Measurements from ENCODE around the gene ZNF638.
"Not testable (repeated sequence)": the region's sequence is repeated elsewhere in the genome, so short reads cannot be mapped to it uniquely, and the experiment has no call there.

The ZNF638 gene, protein sequence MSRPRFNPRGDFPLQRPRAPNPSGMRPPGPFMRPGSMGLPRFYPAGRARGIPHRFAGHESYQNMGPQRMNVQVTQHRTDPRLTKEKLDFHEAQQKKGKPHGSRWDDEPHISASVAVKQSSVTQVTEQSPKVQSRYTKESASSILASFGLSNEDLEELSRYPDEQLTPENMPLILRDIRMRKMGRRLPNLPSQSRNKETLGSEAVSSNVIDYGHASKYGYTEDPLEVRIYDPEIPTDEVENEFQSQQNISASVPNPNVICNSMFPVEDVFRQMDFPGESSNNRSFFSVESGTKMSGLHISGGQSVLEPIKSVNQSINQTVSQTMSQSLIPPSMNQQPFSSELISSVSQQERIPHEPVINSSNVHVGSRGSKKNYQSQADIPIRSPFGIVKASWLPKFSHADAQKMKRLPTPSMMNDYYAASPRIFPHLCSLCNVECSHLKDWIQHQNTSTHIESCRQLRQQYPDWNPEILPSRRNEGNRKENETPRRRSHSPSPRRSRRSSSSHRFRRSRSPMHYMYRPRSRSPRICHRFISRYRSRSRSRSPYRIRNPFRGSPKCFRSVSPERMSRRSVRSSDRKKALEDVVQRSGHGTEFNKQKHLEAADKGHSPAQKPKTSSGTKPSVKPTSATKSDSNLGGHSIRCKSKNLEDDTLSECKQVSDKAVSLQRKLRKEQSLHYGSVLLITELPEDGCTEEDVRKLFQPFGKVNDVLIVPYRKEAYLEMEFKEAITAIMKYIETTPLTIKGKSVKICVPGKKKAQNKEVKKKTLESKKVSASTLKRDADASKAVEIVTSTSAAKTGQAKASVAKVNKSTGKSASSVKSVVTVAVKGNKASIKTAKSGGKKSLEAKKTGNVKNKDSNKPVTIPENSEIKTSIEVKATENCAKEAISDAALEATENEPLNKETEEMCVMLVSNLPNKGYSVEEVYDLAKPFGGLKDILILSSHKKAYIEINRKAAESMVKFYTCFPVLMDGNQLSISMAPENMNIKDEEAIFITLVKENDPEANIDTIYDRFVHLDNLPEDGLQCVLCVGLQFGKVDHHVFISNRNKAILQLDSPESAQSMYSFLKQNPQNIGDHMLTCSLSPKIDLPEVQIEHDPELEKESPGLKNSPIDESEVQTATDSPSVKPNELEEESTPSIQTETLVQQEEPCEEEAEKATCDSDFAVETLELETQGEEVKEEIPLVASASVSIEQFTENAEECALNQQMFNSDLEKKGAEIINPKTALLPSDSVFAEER (N-terminal part only)

GRCh38 chr2:71331581-71332434 lies at the start of gene ZNF638:
TSS of gene ZNF638 (plus strand) at chr2:71331782. CDS start at chr2:71348955, 17,173 bp downstream.
- intact Hi-C loops (cut with DNase I): loop anchor here (5.0 kb wide), 2 partner anchors 35 to 55 kb away; no protein-coding TSS in a partner anchor
- DNase-seq: peak; percentile 83 to 98 (median 88)

GRCh38 chr2:71281950-71282349 lies 49.6 kb upstream of the ZNF638 start:
- intact Hi-C loops (cut with DNase I): no loop called here
- no peak for DNase-seq

DNA sequence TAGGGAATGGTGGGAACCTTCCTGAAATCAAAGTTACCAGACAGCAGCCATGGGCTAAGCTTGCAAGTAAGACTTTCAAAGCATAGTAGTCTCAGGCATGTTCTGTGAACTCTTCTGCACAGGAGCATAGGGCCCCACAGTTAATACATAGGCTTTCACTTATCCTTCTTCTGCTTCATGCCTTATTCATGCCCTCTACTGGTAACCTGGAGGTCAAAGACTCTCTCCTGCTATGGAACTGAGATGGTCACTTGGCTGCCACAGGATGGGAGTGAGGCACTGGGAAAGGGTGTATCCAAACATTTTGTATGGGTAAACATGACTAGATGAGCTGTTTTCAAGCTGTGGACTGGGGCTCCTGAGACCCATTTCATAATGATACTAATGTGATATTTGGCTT lies 49.1 kb upstream of the ZNF638 start:
- intact Hi-C loops (cut with DNase I): no loop called here
- no peak for DNase-seq

GRCh38 chr2:71283131-71283530 lies 48.5 kb upstream of the ZNF638 start:
- DNase-seq: no peak
- intact Hi-C loops (cut with DNase I): no loop called here

DNA sequence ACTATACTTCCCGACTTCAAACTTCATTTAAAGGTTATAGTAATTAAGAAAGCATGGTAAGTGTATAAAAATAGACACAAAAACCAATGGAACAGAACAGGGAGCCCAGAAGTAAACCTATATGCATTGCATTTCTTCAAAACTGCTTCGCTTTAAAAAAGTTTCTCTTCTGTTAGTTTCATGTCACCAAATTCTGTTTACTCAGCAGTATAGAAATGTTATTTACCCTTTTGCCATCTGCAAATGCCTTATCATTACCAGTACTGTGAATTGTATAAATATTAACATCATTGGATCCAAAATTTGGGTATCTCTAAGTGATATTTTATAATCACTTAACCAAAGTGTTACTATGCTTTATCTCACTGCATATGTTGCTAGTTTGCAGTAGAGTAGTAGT lies 45.9 kb upstream of the ZNF638 start:
- intact Hi-C loops (cut with DNase I): no loop called here
- DNase-seq: no peak

GRCh38 chr2:71291398-71291797 lies 40.2 kb upstream of the ZNF638 start:
- intact Hi-C loops (cut with DNase I): no loop called here
- peak; percentile 32 to 95 (median 68) for DNase-seq

DNA sequence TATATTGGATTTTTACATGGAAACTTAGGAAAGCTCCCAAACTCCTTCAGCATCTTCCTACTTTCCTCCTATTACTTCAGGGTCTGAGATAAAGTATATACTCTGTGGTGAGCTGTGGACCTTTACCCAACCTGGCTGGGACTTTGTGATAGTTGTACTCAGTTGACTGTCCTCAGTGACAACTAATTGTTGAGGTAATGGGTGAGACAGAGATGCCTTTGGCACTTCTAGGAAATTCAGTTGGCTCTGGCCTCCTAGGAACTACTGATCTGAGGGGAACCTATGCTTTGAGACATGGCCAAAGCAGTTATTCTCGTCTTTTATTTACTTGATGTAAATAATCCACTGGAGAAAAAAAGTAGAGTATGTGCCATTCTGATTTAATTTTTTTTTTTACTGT lies 39.4 kb upstream of the ZNF638 start:
- no peak for DNase-seq
- intact Hi-C loops (cut with DNase I): no loop called here

GRCh38 chr2:71298914-71299313 lies 32.7 kb upstream of the ZNF638 start:
- intact Hi-C loops (cut with DNase I): loop anchor here (1.0 to 5.0 kb wide), 2 partner anchors 33 to 211 kb away; partner anchors contain the start of gene ZNF638
- DNase-seq: no peak

GRCh38 chr2:71299507-71299906 lies 32.1 kb upstream of the ZNF638 start:
- intact Hi-C loops (cut with DNase I): loop anchor here (1.0 to 5.0 kb wide), 2 partner anchors 33 to 211 kb away; partner anchors contain the start of gene ZNF638
- no peak for DNase-seq

- DNase-seq: no peak
- intact Hi-C loops (cut with DNase I): no loop called here
Observed at GRCh38 chr2:71303849-71304248, 27.7 kb upstream of the ZNF638 start.

DNA sequence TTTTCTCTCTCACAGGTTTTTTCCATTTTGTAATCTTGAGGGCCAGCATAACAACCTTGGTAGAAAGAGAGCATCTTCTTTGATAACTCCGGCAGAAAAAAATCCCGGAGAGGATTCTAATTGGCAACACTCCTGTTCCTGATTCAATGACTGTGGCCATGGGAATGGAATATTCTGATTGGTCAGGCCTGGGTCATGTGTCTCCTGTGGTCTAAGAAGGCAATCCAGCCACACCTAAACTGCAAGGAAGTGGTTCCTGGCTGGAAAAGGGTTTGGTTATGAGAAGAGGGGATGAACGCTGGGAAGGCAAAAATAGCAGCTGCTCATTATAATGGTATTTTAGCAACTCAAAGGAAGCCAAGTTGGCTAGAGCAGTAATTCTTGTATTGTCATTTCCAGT lies 24.8 kb upstream of the ZNF638 start:
- DNase-seq: no peak
- intact Hi-C loops (cut with DNase I): no loop called here

DNA sequence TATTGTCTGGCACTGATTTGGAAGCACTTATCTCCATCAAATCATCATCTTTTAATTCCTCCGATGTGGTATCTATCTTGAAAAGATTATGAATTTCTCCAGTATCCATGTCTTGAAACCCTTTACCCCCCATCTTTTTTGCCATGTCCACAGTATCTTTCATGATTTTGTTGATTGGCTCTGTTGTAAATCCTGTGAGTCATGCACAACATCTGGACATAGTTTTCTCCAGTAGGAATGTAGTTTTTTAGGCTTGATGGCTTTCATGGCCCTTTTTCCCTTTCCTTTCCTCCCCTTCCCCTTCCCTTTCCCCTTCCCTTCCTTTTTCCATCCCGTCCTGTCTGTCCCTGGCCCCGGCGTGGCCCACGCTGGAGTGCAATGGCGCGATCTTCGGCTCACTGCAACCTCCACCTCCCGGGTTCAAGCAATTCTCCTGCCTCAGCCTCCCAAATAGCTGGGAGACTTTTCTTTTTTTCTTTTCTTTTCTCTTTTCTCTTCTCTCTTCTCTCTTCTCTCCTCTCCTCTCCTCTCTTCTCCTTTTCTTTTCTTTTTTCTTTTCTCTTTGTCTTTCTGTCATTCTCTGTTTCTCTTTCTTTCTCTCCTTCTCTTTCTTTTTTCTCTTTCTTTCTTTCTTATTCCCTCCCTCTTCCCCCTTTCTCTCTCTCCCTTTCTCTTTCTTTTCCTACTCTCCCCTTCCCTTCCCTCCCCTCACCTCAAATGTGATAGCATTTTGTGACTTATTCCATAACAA lies 18.4 kb upstream of the ZNF638 start:
- no peak for DNase-seq
- intact Hi-C loops (cut with DNase I): no loop called here

GRCh38 chr2:71317060-71317459 lies 14.5 kb upstream of the ZNF638 start:
- intact Hi-C loops (cut with DNase I): no loop called here
- no peak for DNase-seq

- intact Hi-C loops (cut with DNase I); DNase-seq: not testable (repeated sequence)
Observed at GRCh38 chr2:71317900-71318299, 13.7 kb upstream of the ZNF638 start.

GRCh38 chr2:71323386-71323785 lies 8.2 kb upstream of the ZNF638 start:
- intact Hi-C loops (cut with DNase I): no loop called here

DNA sequence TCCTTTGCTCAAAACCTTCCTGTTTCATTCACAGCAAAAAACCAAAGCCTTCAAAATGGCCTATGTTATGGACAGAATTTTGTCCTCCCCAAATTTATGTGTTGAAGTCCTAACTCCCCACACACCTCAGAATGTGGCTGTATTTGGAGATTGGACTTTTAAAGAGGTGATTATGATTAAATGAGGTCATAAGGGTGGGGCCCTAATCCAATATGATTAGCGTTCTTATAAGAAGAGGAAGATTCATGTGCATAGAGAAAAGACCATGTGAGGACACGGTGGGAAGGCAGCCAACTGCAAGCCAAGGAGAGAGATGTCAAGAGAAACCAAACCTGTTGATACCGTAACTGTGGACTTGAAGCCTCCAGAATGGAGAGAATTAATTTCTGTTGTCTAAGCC lies 4.6 kb upstream of the ZNF638 start:
- no peak for DNase-seq
- intact Hi-C loops (cut with DNase I): no loop called here

More at GRCh38 chr2:71323386-71323785, 8.2 kb upstream of the ZNF638 start:
- DNase-seq: no peak

DNA sequence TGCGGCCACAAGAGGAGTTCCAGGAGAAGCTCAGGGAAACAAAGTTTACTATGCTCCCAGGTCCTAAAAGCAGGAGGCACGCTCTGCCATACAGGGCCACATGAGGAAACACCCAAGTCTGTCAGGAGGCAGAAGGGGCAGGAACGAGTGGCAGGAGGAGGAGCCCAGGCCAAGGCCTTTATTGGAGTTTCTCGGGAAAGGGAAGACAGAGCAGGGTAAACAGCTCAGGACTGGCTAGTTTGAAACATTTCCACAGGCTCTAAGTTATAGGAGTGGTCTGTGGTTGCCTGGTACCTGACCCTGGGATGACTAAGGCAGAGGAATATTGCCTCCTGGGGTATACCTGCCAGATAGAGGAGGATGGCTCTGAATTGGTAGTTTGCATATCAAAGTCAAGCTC lies 3.7 kb upstream of the ZNF638 start:
- intact Hi-C loops (cut with DNase I): no loop called here
- DNase-seq: peak in 1 of 10 donors; percentile 62

GRCh38 chr2:71330155-71330554 lies 1.4 kb upstream of the ZNF638 start:
- intact Hi-C loops (cut with DNase I): loop anchor here (5.0 kb wide), 2 partner anchors 33 to 53 kb away; no protein-coding TSS in a partner anchor
- no peak for DNase-seq

All from posterior cingulate gyrus (tissue), 11 donors.